ENCODE results near the gene IL5.
"Not testable (repeated sequence)": the region's sequence is repeated elsewhere in the genome, so short reads cannot be mapped to it uniquely, and the experiment has no call there.

IL5 gene

GRCh38 chr5:132528866-132529634, 14.3 kb downstream of the IL5 start:
- DNase-seq (ENCODE audit: low read depth): no peak

- no peak for DNase-seq (ENCODE audit: low read depth)
These were observed 15.3 kb downstream of the IL5 start for GRCh38 chr5:132528021-132528420.

- DNase-seq (ENCODE audit: low read depth): no peak
These were observed 16.3 kb downstream of the IL5 start for GRCh38 chr5:132526974-132527564.

GRCh38 chr5:132526290-132526973, 16.9 kb downstream of the IL5 start:
- peak; percentile 40 for DNase-seq (ENCODE audit: low read depth)

- no peak for DNase-seq (ENCODE audit: low read depth)
These were observed 18.0 kb downstream of the IL5 start for GRCh38 chr5:132525299-132525724.

- DNase-seq (ENCODE audit: low read depth): not testable (repeated sequence)
These were observed 18.4 kb downstream of the IL5 start for GRCh38 chr5:132524877-132525276.

- DNase-seq (ENCODE audit: low read depth): not testable (repeated sequence)
These were observed 21.3 kb downstream of the IL5 start for GRCh38 chr5:132522067-132522466.

DNA sequence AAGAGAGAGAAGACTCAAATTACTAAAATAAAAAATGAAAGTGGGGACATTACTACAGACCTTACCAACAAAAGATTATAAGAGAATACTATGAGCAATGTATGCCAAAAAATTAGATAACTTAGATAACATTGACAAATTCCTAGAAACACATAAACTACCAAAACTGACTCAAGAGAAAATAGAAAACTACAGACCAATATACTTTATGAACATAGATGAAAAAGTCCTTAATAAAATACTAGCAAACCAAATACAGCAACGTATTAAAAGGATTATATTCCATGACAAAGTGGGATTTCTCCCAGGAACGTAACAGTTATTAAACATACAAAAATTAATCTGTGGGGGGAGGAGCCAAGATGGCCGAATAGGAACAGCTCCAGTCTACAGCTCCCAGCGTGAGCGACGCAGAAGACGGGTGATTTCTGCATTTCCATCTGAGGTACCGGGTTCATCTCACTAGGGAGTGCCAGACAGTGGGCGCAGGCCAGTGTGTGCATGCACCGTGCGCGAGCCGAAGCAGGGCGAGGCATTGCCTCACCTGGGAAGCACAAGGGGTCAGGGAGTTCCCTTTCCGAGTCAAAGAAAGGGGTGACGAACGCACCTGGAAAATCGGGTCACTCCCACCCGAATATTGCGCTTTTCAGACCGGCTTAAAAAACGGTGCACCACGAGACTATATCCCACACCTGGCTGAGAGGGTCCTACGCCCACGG, 29.5 kb downstream of the IL5 start:
- not testable (repeated sequence) for DNase-seq (ENCODE audit: low read depth)

GRCh38 chr5:132510076-132510475, 33.2 kb downstream of the IL5 start:
- DNase-seq (ENCODE audit: low read depth): no peak

GRCh38 chr5:132506094-132506692, 37.1 kb downstream of the IL5 start:
- DNase-seq (ENCODE audit: low read depth): peak; percentile 68

- DNase-seq (ENCODE audit: low read depth): no peak
These were observed 37.7 kb downstream of the IL5 start for GRCh38 chr5:132505641-132506040.

DNA sequence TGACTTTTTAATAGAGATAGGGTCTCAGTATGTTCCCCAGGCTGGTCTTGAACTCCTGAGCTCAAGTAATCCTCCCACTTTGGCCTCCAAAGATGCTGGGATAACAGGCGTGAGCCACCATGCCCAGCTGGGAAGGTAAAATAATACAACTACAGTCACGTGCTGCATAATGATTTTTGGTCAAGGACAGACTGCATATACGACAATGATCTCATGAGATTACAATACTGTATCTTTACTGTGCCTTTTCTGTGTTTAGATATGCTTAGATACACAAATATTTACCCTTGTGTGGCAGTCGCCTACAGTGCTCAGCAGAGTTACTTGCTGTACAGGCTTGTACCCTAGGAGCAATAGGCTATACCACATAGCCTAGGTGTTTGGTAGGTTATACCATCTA, 38.6 kb downstream of the IL5 start:
- no peak for DNase-seq (ENCODE audit: low read depth)

DNA sequence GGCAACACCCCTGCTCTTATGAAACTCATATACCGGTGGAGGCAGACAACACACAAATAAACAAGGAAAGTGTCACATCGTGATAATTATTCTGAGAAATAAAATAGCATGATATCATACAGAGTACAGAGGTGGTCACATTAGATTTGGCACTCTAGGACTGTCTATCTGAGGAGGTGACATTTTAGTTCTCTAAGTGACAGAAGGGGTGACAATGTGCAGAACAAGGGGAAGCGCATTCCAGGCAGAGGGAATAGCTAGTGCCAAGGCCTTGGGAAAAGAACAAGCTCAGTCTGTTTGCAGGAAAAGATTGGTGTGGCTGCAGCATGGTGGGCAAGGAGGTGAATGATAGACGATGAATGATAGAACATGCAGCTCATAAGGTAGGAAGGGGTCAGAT, 40.1 kb downstream of the IL5 start:
- DNase-seq (ENCODE audit: low read depth): no peak

GRCh38 chr5:132501961-132502931, 41.1 kb downstream of the IL5 start:
- no peak for DNase-seq (ENCODE audit: low read depth)

- no peak for DNase-seq (ENCODE audit: low read depth)
These were observed 41.7 kb downstream of the IL5 start for GRCh38 chr5:132501629-132501956.

- DNase-seq (ENCODE audit: low read depth): no peak
These were observed 42.2 kb downstream of the IL5 start for GRCh38 chr5:132500931-132501628.

GRCh38 chr5:132500244-132500930, 42.9 kb downstream of the IL5 start:
- DNase-seq (ENCODE audit: low read depth): no peak

- DNase-seq (ENCODE audit: low read depth): no peak
These were observed 43.7 kb downstream of the IL5 start for GRCh38 chr5:132499440-132500243.

GRCh38 chr5:132498686-132499271, 44.5 kb downstream of the IL5 start:
- no peak for DNase-seq (ENCODE audit: low read depth)

Data from HS-5 (cell line).